Measurements from ENCODE around the gene DESI2. TPM values are rescaled to one million over a fixed set of nuclear protein-coding genes. Genes with fewer than 3 reads are reported as not detected.
"Not testable (repeated sequence)": the region's sequence is repeated elsewhere in the genome, so short reads cannot be mapped to it uniquely, and the experiment has no call there.

The DESI2 gene
- total and polyA plus RNA-seq, 10 donors = 5.3 to 30.3 (median 19.5) TPM

- no peak for TF ChIP-seq POLR2A (IDR thresholded peaks at IDR 0.05)
- no peak for TF ChIP-seq CTCF (IDR thresholded peaks at IDR 0.05 in 8 of 11, conservative IDR thresholded peaks at IDR 0.05 in 3 of 11)
- no peak for TF ChIP-seq POLR2AphosphoS5 (IDR thresholded peaks at IDR 0.05)
- peaks cover 0 to 39% (median 6%) of the 10 kb centered on the region in 6 donors for H3K36me3 ChIP-seq
- H3K27ac ChIP-seq = no peak overlapping the region
- 86 to 94% (median 89%) methylated on average over 3 of the region's 3 CpGs for WGBS, 5 donors
- H3K4me1 ChIP-seq = peaks cover 15 to 60% (median 34%) of the 10 kb centered on the region in 6 donors
- peaks cover 0 to 9% (median 0%) of the 10 kb centered on the region in 8 donors for H3K9me3 ChIP-seq
- DNase-seq = no peak
- H3K27me3 ChIP-seq (replicated peaks in 1 of 7) = no peaks in the 10 kb centered on the region
- intact Hi-C loops (cut with DNase I; ENCODE audit: low total_unique reads) = no loop called here
- no peak overlapping the region for H3K4me3 ChIP-seq
Observed at GRCh38 chr1:244657421-244657820, 4.5 kb downstream of the DESI2 start.

- Histone ChIP-seq H3K27ac (no peak overlapping the region), H3K4me3 (no peak overlapping the region), H3K27me3 (replicated peaks in 1 of 7) (no peaks in the 10 kb centered on the region), H3K36me3 (peaks cover 0 to 39% (median 6%) of the 10 kb centered on the region in 6 donors), H3K9me3 (peaks cover 0 to 9% (median 0%) of the 10 kb centered on the region in 8 donors), H3K4me1 (peaks cover 6 to 60% (median 26%) of the 10 kb centered on the region in 6 donors)
- no peak for DNase-seq
- intact Hi-C loops (cut with DNase I; ENCODE audit: low total_unique reads) = no loop called here
- WGBS, 5 donors = 83 to 88% (median 88%) methylated on average over 3 of the region's 3 CpGs
- no peak for TF ChIP-seq POLR2A (IDR thresholded peaks at IDR 0.05)
- no peak for TF ChIP-seq CTCF (IDR thresholded peaks at IDR 0.05 in 8 of 11, conservative IDR thresholded peaks at IDR 0.05 in 3 of 11)
- no peak for TF ChIP-seq POLR2AphosphoS5 (IDR thresholded peaks at IDR 0.05)
Observed at GRCh38 chr1:244659694-244660093, 6.8 kb downstream of the DESI2 start.

- Histone ChIP-seq H3K27ac (no peak overlapping the region), H3K36me3 (peaks cover 0 to 39% (median 6%) of the 10 kb centered on the region in 6 donors), H3K9me3 (peaks cover 0 to 9% (median 0%) of the 10 kb centered on the region in 8 donors), H3K4me1 (peaks cover 4 to 60% (median 26%) of the 10 kb centered on the region in 6 donors), H3K27me3 (replicated peaks in 1 of 7) (no peaks in the 10 kb centered on the region), H3K4me3 (no peak overlapping the region)
- intact Hi-C loops (cut with DNase I; ENCODE audit: low total_unique reads) = no loop called here
- DNase-seq = no peak
- no peak for TF ChIP-seq POLR2AphosphoS5 (IDR thresholded peaks at IDR 0.05)
- no peak for TF ChIP-seq CTCF (IDR thresholded peaks at IDR 0.05 in 8 of 11, conservative IDR thresholded peaks at IDR 0.05 in 3 of 11)
- no peak for TF ChIP-seq POLR2A (IDR thresholded peaks at IDR 0.05)
- 83 to 98% (median 96%) methylated on average over 3 of the region's 3 CpGs for WGBS, 5 donors
Observed at GRCh38 chr1:244660595-244660994, 7.7 kb downstream of the DESI2 start.

GRCh38 chr1:244661569-244662312 is 8.8 kb downstream of the DESI2 start:
- H3K27ac ChIP-seq; H3K9me3 ChIP-seq; DNase-seq; H3K4me3 ChIP-seq; intact Hi-C loops (cut with DNase I; ENCODE audit: low total_unique reads); H3K27me3 ChIP-seq (replicated peaks in 1 of 7): not testable (repeated sequence)
- 62 to 84% (median 69%) methylated on average over 2 to 3 of the region's 4 CpGs for WGBS, 5 donors
- H3K4me1 ChIP-seq = peaks cover 4 to 60% (median 26%) of the 10 kb centered on the region in 6 donors
- peaks cover 0 to 36% (median 6%) of the 10 kb centered on the region in 6 donors for H3K36me3 ChIP-seq

Data from spleen (tissue), 11 donors.